AG08395 (cell line): ENCODE measurements around the gene C15orf40.
"Not testable (repeated sequence)": the region's sequence is repeated elsewhere in the genome, so short reads cannot be mapped to it uniquely, and the experiment has no call there.

ENCODE experiments used
- DNase-seq: peaks from one replicate; pipeline ENCODE4 v3.0.0; 2012; ENCODE audit warnings: mixed read lengths, low spot score

Gene C15orf40

DNA sequence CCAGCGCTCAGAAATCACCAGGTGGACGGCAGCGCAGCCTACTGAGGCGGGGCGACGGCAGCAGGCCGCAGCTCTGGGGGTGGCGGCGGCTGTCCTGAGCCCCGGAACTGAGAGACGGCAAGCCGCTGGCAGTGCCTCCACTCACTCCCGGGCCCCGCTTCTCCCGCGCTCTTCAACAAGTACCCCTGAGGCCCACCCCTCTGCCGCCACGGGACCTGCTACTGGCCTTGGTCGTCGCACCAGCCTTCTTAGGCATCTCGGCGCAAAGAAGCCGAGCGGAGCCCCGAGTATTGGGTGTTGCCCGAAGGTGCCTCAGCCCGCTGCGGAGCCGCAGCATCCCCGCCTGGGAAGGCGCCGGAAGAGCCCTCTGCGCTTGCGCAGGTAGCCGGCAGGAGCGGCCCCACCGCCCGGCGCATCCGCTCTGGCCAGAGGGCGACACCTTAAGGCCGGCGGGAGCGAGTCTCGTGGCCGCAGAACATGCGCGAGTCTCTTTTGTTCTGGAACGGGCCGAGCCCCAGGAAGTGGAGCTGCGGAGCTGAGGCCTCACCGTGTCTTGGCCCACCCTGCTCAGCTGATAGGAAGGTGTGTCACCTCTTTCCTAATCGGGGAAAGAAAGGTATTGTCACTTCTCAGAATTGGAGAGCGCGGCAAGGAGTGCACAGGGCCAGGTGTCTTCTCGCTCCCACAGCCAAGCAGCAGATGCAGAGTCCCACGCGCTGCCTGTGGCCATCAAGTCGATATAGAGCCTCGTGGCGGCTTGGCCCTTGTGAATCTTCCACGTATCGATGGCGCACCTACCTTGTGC is at the start of gene C15orf40:
C15orf40 (minus strand) TSS at position 369 of the 805 bp plus-strand sequence; CDS start at position 337, 32 bp downstream.
- DNase-seq, result peak; percentile 98

- DNase-seq, result no peak
These were observed 46.4 kb upstream of the C15orf40 start for GRCh38 chr15:83057696-83058376.

GRCh38 chr15:83057002-83057401 is 45.6 kb upstream of the C15orf40 start:
- no peak for DNase-seq

DNA sequence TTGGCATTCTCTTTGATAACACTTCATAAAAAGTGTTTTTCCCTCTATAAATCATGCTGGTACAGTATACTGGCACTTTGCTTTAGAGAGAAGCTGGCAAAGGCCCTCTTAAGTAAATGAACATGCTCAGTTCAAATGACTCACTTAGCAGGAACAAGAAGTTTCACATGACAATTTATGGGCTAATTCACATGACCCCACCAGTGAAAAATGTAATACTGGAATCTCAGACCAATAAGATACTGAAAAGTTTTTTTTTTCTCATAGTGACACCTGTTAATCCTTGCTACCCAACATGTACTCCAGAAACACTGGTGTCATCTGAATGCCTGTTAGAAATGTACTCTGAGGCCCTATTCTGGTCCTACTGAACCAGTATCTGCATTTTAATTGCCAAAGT is 41.7 kb upstream of the C15orf40 start:
- DNase-seq, result peak; percentile 53

- peak; percentile 51 for DNase-seq
These were observed 35.2 kb upstream of the C15orf40 start for GRCh38 chr15:83046558-83047127.

- DNase-seq, result no peak
These were observed 32.7 kb upstream of the C15orf40 start for GRCh38 chr15:83044156-83044555.

DNA sequence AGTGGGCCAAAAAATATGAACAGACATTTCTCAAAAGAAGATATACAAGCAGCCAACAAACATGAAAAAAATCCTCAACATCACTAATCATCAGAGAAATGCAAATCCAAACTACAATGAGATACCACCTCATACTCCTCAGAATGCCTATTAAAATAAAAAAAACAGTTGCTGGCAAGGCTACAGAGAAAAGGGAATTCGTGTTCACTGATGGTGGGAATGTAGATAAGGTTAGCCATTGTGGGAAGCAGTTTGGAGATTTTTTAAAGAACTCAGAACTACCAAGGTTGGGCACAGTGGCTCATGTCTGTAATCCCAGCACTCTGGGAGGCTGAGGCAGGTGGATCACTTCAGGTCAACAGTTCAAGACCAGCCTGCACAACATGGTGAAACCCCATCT is 27.8 kb upstream of the C15orf40 start:
- DNase-seq, result no peak

DNA sequence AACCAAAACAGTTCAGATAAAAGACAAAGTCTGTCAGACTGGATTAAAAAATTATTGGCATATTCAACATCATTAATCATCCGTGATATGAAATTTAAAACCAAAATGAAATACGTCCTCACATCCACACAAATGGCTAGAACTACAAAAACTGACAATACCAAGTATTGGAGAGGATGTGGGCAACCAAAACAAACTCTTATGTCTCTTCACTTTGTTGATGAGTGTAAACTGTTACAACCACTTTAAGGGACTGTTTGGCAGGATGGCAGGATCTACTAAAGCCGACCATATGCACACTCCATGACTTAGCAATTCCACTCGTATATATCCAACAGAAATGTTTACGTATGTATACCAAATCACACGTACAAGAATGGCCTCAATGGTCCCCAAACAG is 24.8 kb upstream of the C15orf40 start:
- no peak for DNase-seq

GRCh38 chr15:83031234-83031633 is 19.8 kb upstream of the C15orf40 start:
- not testable (repeated sequence) for DNase-seq

GRCh38 chr15:83030021-83030420 is 18.6 kb upstream of the C15orf40 start:
- no peak for DNase-seq

GRCh38 chr15:83018436-83018835 is 7.0 kb upstream of the C15orf40 start:
- no peak for DNase-seq

DNA sequence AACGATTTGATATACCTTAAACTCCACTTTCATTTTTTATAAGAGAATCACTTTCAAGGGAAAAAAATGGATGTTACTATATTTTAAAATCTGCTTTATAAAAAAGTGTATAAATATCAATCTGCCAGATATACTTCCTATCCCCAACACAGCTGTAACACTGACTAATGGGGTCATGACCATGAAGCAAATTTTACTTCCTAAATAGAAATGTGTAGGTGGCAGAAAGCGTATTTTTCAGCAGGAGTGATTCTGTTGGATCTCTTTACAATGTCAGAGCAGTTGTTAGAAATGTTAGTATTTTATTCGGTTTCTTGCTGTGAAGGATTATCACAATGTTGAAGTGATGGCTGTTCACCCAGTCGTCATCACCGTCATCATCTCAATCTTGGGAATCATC is 5.5 kb upstream of the C15orf40 start:
- no peak for DNase-seq

DNA sequence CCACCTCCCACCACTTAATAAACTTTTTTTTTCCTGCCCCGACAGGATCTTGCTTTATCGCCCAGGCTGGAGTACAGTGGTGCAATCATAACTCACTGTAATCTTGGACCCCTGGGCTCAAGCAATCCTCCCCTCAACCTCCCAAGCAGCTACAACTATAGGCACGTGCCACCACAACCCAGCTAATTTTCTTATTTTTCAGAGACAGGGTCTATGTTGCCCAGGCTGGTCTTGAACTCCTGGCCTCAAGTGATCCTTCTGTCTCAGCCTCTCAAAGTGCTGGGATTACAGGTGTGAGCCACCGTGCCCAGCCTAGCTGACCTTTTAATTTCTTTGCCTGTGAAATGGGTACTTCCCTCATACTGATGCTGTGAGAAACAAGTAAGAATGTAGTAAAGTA is 3.9 kb upstream of the C15orf40 start:
- DNase-seq, result no peak

- no peak for DNase-seq
These were observed 2.8 kb upstream of the C15orf40 start for GRCh38 chr15:83014205-83014653.

GRCh38 chr15:83012636-83013035 is 1.2 kb upstream of the C15orf40 start:
- no peak for DNase-seq

GRCh38 chr15:83012076-83012426 is 612 bp upstream of the C15orf40 start:
- peak; percentile 15 for DNase-seq

DNA sequence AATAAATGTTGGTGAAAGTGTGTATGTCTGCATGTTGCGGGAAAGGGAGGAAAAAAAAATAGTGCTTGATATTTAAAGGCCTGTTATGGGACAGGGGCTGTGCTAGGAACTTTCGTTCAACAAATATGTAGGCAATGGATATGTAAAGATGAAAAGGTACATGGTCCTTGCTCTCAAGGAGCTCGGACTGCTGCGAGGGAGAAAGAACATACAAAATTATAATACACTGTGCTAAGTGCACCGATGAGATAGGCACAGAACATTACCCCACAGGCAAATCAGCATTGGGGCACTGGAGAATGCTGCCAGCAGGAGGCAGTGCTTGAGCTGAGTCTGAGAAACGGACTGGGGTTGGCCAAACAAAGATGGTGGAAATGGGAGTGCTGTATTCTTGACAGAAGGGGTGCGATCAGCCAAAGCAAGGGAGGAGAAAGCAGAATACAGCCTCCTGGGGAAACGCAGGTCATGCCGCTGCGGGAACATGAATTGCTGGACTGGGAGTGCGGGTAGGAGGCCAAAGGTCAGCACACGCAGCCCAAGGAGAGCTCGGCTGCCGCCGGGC is 649 bp downstream of the C15orf40 start:
- peak; percentile 85 for DNase-seq

DNA sequence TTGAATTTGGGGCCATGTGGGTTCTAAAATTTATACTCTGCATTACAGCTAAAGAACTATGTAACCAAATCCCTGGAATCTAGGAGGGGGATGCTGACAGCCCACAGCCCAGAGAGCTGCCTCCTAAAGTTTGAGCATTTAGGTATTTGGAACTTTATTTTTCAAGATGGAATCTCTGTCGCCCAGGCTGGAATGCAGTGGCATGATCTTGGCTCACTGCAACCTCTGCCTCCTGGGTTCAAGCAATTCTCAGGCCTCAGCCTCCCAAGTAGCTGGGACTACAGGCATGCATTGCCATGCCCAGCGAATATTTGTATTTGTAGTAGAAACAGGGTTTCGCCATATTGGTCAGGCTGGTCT is 10.8 kb downstream of the C15orf40 start:
- DNase-seq, result not testable (repeated sequence)

DNA sequence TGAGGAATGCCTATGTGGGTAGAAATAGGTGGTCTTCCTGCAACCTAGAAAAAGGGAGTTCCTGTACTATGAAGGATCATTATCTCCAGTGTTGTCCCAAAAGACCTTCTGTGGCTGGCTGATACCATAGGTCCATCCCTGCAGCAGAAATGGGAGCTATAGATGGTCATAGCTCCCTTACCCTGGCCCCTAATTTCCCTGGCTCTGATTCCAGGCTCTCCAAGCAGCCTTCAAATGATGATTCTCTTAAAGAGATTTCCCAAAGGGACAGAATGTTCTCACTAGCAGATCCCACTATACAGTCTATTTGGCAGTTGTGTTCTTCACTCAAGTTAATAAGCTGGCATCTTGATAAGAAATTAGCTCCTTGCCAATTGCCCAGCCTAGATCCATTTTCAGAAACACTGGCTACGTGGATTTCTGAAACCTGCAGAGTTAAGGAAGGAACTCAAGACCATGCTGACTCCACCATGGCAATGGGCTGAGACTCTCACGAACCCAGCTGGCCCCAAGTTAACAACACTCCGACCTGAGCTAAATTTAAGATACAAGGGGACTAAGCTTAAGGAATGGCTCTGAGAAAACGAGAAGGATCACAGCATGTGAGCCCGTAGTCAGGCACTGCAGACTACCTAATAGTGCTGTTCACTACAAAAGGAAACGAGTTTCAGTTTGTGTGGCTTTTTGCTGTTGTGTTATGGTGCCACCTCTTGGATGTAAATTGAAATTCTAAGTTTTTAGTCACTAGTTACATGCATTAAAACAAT is 11.4 kb downstream of the C15orf40 start:
- DNase-seq, result peak; percentile 67

DNA sequence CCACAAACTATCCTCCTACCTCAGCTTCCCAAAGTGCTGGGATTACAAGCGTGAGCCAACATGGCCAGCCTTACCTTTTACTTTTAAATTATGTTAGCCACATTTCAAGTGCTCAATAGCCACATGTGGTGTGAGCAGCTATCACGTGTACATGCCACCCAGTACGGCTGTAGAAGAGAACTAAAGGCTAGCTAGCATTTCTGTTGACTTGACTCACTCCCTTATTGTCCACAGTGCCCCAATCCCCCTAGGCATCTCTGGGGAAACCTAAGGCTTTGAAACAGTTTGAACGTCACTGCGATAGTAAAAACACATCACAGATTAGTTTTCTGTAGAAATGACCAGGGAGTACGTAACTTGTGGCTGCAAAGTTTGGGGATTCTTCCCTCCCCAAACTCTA is 12.0 kb downstream of the C15orf40 start:
- no peak for DNase-seq

DNA sequence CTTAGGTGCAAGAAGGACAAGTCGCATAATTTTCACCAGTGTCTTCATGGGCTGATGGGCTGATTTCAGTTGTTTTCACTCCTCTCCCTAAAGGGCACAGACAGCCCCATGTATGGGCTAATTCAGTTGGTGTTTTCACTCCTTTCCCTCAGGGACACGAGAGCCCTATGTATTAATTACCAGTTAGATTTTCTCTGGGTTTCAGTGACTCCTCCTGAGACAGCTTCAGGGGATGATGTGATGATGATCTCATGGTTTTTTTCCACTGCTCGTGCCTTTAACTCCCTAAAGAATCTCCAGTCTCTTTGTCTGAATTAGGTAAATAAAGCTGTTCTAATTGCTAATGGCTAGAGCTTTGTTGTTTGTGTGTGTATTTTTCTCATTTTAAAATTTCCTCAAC is 15.5 kb downstream of the C15orf40 start:
- DNase-seq, result peak; percentile 14

GRCh38 chr15:82995076-82995475 is 16.4 kb downstream of the C15orf40 start:
- no peak for DNase-seq
